ENCODE data around the gene MT1B. TPM values are rescaled to one million over a fixed set of nuclear protein-coding genes. Genes with fewer than 3 reads are reported as not detected.

The MT1B gene
- total RNA-seq, 1 experiment from 2014 or later: not detected

- no peak overlapping the region for H3K9ac ChIP-seq (ENCODE audit: low read length)
- H3K79me2 ChIP-seq (ENCODE audit: insufficient read depth, low read length): no peaks in the 10 kb centered on the region
- no peaks in the 10 kb centered on the region for H3K9me2 ChIP-seq (ENCODE audit: insufficient read depth)
- H4K20me1 ChIP-seq (ENCODE audit: insufficient read depth): no peaks in the 10 kb centered on the region
- H3K27me3 ChIP-seq (ENCODE audit: insufficient read depth, low read length): no peaks in the 10 kb centered on the region
- H3K4me2 ChIP-seq (ENCODE audit: low read length): peak overlapping the region; percentile 30
- H3K4me1 ChIP-seq (ENCODE audit: control insufficient read depth in 1 of 2, insufficient read depth in 2 of 2, low read length in 2 of 2): peaks cover 19 to 36% of the 10 kb centered on the region in 2 experiments
- no TSS peak for BruUV-seq (replicated peaks)
- H3K4me3 ChIP-seq (replicated peaks in 1 of 2; ENCODE audit: low read depth in 1 of 2, low read length in 2 of 2): no peak overlapping the region
- ChIA-PET CTCF (no interaction called here), POLR2A (no interaction called here), RAD21 (ENCODE audit: low non-redundant PET in 1 of 2, low total read pairs in 2 of 2, uncharacterized antibody in 2 of 2, unreplicated experiment in 2 of 2) (no interaction called here)
- TF ChIP-seq EZH2phosphoT487 (IDR thresholded peaks at IDR 0.05; ENCODE audit: borderline replicate concordance): no peak
- no peak for TF ChIP-seq SRF (IDR thresholded peaks at IDR 0.05; ENCODE audit: low read depth)
- no peak for TF ChIP-seq SP1 (IDR thresholded peaks at IDR 0.05; ENCODE audit: low read depth)
- TF ChIP-seq CTCF (IDR thresholded peaks at IDR 0.05 in 2 of 3, conservative IDR thresholded peaks at IDR 0.05 in 1 of 3; ENCODE audit: borderline replicate concordance in 1 of 3, insufficient read depth in 1 of 3, low read depth in 2 of 3, low read length in 2 of 3): peak in 2 of 3 experiments; percentile 2 to 16; a peak in 1 of 6 replicates
- TF ChIP-seq TCF7L2 (IDR thresholded peaks at IDR 0.05; ENCODE audit: borderline replicate concordance, extremely low read depth, insufficient read depth, insufficient read length): no peak
- no peak for TF ChIP-seq ZFX (IDR thresholded peaks at IDR 0.05)
- no peak overlapping the region for H3K27ac ChIP-seq (ENCODE audit: low read depth, low read length)
- no peaks in the 10 kb centered on the region for H3K9me3 ChIP-seq (ENCODE audit: control insufficient read depth in 1 of 2, insufficient read depth in 1 of 2, low read depth in 1 of 2, low read length in 2 of 2)
- H2AFZ ChIP-seq (ENCODE audit: low read depth, low read length, poor library complexity, severe bottlenecking): no peak overlapping the region
- ATAC-seq: peak; percentile 47; the same call in 1 of the 2 replicates
- no peak for DNase-seq (ENCODE audit: low read depth, low spot score)
- intact Hi-C loops (cut with micrococcal nuclease): no loop called here
- H3K36me3 ChIP-seq (ENCODE audit: control insufficient read depth in 1 of 2, insufficient read depth in 2 of 2, low read length in 2 of 2): no peaks in the 10 kb centered on the region
Measured at GRCh38 chr16:56688762-56689161, 37.1 kb downstream of the MT1B start.

- no TSS peak for BruUV-seq (replicated peaks)
- ChIA-PET RAD21 (ENCODE audit: low non-redundant PET in 1 of 2, low total read pairs in 2 of 2, uncharacterized antibody in 2 of 2, unreplicated experiment in 2 of 2) (no interaction called here), POLR2A (interaction anchor here (1.3 kb wide), 1 partner anchor 64 kb away, joined by 3 read pairs; the partner anchor contains the start of gene MT1E), CTCF (no interaction called here)
- H3K36me3 ChIP-seq (ENCODE audit: control insufficient read depth in 1 of 2, insufficient read depth in 2 of 2, low read length in 2 of 2): no peaks in the 10 kb centered on the region
- H4K20me1 ChIP-seq (ENCODE audit: insufficient read depth): no peaks in the 10 kb centered on the region
- no peak overlapping the region for H2AFZ ChIP-seq (ENCODE audit: low read depth, low read length, poor library complexity, severe bottlenecking)
- H3K4me1 ChIP-seq (ENCODE audit: control insufficient read depth in 1 of 2, insufficient read depth in 2 of 2, low read length in 2 of 2): peaks cover 19 to 36% of the 10 kb centered on the region in 2 experiments
- no peak overlapping the region for H3K9ac ChIP-seq (ENCODE audit: low read length)
- no peak overlapping the region for H3K27ac ChIP-seq (ENCODE audit: low read depth, low read length)
- H3K9me2 ChIP-seq (ENCODE audit: insufficient read depth): no peaks in the 10 kb centered on the region
- DNase-seq (ENCODE audit: low read depth, low spot score) (no peak), ATAC-seq (no peak)
- no peaks in the 10 kb centered on the region for H3K79me2 ChIP-seq (ENCODE audit: insufficient read depth, low read length)
- no peak overlapping the region for H3K4me3 ChIP-seq (replicated peaks in 1 of 2; ENCODE audit: low read depth in 1 of 2, low read length in 2 of 2)
- H3K27me3 ChIP-seq (ENCODE audit: insufficient read depth, low read length): no peaks in the 10 kb centered on the region
- intact Hi-C loops (cut with micrococcal nuclease): no loop called here
- H3K9me3 ChIP-seq (ENCODE audit: control insufficient read depth in 1 of 2, insufficient read depth in 1 of 2, low read depth in 1 of 2, low read length in 2 of 2): no peaks in the 10 kb centered on the region
- TF ChIP-seq EZH2 (IDR thresholded peaks at IDR 0.05) (no peak), FOSL1 (IDR thresholded peaks at IDR 0.05; ENCODE audit: low read depth) (no peak), ELF1 (IDR thresholded peaks at IDR 0.05; ENCODE audit: borderline replicate concordance, low read depth) (no peak), JUND (IDR thresholded peaks at IDR 0.05) (peak; percentile 17; the same call in 1 of the 2 replicates), REST (IDR thresholded peaks at IDR 0.05; ENCODE audit: low read depth) (no peak)
- H3K4me2 ChIP-seq (ENCODE audit: low read length): peak overlapping the region; percentile 30
Measured at GRCh38 chr16:56689171-56689570, 37.5 kb downstream of the MT1B start.
